T47D (cell line): ENCODE data around the gene RAB3C.
"Not testable (repeated sequence)": the region's sequence is repeated elsewhere in the genome, so short reads cannot be mapped to it uniquely, and the experiment has no call there.

Experiments used
- DNase-seq, 2 experiments: peaks; one replicate each; pipeline versions ENCODE4 v3.0.0 to v3.0.0-alpha.2; 2011 to 2012; ENCODE audit warnings: low read depth in 1 of 2, low spot score in 1 of 2
- JUND ChIP-seq: IDR thresholded peaks from 2 replicates; pipeline ENCODE4 v1.6.1; 2012; ENCODE audit warnings: low read depth
- in situ Hi-C: cut with HindIII; loops from 2 replicates; pipeline ENCODE4 v1.10.0; 2016; ENCODE audit warnings: low sequenced_read_pairs, low pct_unique_long_range_greater_than_20kb

RAB3C gene

DNA sequence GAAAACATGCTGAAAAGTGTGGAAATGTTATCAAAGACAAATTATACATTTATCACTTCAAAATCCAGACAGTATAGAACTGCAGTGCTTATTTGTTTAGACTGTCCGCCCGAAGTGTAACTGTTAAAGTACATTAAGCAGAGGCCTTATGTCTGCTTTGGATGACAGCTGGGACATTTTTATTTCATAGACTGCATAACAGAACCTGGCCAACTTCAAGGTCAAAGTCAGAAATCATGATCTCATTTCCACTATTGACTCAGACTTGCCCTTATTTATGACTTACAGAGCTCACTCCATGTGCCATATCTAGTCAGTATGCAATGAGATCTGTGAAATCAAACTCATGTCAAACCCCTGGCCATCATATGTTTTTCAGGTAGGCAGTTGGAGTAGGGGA is 87.7 kb downstream of the RAB3C start:
- no peak for DNase-seq
- in situ Hi-C loops, result no loop called here
- TF ChIP-seq JUND, result no peak

DNA sequence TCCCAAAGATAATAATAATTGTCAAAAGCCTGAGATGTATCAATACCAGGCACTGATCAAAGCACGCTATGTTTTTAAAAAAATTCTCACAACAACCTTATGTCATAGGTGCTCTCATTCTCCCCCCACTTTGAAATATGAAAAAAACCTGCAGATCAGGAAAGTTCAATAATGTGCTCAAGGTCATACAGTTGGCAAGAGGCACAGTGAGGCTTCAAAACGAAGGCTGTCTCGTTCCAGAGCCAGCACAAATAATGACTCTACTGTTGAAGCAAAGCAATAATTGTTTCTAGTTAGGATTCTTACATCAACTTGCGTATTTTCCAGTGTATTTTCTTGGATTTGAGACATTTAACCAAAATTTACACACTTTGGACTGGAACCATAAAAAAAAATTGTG is 88.3 kb downstream of the RAB3C start:
- no peak for DNase-seq
- in situ Hi-C loops, result no loop called here
- no peak for TF ChIP-seq JUND

DNA sequence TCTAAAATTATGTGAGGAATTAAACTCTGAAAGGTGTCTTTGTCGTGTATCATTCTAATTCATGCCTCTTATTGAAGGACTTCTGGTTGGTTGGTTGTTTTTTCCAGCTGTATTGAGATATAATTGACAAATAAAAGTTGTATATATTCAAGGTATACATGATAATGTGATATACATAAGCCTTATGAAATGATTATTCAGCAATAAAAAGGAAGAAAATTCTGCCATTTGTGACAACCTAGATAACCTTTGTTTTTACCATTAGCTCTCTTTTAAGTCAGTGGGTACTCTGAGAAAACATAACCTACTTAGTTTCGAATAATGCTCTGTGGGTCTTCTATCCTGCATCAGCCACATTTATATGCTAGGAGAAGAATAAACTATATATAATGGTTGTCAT is 89.6 kb downstream of the RAB3C start:
- no peak for DNase-seq
- TF ChIP-seq JUND, result no peak
- in situ Hi-C loops, result no loop called here

DNA sequence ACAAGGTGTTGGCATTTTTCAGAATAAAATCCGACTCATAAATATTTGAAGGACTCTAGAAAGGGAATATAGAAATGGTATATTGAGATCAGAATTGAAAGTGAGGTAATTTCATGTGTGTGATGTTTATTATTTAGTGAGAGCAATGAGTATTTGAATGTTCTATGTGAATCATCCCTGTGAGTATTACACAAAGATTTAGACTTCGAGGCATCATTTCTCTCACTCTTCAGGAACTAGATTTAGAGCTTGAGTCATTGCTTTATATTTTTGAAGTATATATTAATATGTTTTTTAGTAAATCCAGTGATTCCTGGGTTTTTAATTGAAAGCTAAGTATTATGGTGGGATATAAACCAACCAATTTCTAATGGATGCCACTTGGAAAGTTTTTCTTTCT is 91.2 kb downstream of the RAB3C start:
- in situ Hi-C loops, result no loop called here
- DNase-seq, result no peak
- TF ChIP-seq JUND, result no peak

DNA sequence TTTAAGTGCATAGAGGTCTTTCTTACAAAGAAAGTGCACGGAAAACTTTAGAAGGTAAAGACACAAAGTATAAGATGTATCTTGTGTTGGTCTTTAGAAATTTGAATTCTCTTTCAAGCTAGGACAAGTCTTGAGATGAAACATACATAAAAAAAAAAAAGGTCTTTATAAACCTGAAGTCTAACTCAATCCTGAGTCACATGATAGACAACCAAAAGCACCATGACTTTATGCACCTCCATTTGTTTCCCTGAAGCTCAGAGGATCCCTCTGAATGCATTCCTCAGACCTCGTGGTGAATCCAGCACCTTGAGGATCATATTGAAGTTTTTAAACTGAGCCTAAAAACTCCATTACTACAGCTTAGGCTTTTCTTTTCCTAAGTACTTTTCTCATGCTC is 91.8 kb downstream of the RAB3C start:
- DNase-seq, result no peak
- in situ Hi-C loops, result no loop called here
- no peak for TF ChIP-seq JUND

DNA sequence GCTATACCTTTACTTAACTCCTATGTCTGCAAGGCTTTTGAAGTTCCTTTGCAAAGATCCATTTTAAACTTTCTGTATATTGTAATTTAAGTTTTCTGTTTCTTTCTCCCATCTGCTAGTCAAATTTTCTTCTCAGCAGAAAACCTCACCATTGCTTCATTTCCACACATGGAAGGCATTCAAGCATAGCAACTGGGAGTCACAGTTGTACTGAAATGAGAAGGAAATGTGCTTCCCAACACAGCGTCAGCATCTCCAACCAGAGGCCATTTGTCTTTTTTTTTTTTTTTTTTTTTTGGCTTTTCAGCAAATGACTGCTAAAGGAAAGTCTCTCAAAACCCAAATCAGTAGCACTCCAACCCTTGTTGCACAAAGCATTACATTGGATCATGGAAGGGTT is 92.5 kb downstream of the RAB3C start:
- in situ Hi-C loops, result no loop called here
- DNase-seq, result no peak
- no peak for TF ChIP-seq JUND

DNA sequence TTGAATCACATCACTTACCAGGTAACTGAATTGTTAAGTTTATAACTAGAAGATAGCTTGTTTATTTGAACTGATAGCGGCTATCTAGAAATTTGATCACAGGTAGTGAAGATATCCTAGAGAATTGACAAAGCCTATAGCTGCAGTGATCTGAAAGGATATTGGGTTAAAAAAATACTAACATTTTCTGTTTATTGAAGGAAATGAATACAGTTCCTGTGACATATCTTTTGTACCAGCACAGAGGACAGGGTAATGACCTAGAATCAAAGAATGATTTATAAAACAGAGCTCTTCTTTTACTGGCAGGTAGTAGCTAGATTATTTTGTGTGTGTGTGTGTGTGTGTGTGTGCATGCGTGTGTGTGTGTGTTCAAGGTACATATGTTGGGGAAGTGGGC is 94.8 kb downstream of the RAB3C start:
- in situ Hi-C loops, result no loop called here
- no peak for TF ChIP-seq JUND
- no peak for DNase-seq

DNA sequence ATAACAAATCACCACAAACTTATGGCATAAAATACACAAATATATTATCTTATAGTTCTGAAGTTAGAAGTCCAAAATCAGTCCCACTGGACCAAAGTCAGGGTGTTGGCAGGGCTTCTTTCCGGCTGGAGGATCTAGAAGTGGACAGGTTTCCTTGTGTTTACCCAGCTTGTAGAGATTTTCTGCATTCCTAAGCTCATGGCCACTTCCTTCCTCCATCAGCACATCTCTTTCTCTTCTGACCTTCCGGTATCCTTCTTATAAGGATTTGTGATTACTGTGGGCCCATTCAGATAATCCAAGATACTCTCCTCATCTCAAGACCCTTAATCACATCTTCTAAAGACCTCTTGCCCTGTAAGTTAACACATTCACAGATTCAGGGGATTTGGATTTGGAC is 97.6 kb downstream of the RAB3C start:
- TF ChIP-seq JUND, result no peak
- in situ Hi-C loops, result no loop called here
- no peak for DNase-seq

DNA sequence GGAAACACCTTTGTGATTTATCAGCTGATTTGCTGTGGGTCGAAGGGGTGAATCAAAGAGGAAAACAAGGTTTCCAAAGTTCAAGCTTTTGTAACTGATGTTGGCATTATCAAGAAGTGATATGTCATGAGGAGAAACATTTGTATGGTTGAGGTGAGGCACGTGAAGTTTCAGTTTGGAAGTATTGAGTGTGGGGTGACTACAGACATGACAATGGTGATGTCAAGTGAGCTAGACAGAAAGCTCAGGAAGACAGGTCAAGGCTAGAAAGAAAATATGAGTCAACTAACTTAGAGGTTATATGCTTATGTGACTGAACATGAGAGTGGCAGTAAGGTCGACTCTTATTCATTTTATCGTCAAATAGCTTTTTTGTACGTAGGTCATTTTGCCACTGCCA is 99.1 kb downstream of the RAB3C start:
- no peak for DNase-seq
- no peak for TF ChIP-seq JUND
- in situ Hi-C loops, result no loop called here

DNA sequence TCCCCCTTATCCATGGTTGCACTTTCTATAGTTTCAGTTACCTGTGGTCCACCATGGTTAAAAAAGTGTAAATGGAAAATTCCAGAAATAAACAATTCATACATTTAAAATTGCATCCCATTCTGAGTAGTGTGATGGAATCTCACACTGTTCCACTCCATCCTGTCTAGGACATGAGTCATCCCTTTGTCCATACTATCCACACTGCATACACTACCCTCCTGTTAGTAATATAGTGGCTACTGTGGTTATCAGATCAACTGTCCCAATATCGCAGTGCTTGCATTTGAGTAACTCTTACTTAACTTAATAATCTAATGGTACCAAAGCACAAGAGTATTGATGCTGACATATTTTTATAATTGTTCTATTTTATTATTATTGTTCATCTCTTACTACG is 100.7 kb downstream of the RAB3C start:
- TF ChIP-seq JUND, result no peak
- in situ Hi-C loops, result no loop called here
- no peak for DNase-seq

DNA sequence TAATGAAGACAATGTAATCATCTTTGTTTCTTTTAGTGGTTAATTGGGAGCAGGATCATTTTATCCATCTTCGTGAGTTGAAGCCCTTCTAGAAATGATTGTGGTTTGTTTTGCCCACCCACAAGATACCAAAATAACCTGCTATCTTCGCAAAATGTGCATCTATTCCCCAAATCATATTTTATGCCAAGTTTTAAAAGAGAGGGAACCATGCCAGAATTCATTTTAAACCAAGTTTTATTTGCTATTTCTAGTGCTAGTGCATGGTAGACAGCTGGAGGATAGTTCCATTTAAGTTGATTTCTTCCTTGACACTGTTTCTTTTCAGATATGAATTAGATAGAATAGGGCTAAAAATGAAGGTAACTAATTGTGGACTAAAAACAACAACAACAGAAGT is 104.2 kb downstream of the RAB3C start:
- in situ Hi-C loops, result no loop called here
- no peak for DNase-seq
- no peak for TF ChIP-seq JUND

DNA sequence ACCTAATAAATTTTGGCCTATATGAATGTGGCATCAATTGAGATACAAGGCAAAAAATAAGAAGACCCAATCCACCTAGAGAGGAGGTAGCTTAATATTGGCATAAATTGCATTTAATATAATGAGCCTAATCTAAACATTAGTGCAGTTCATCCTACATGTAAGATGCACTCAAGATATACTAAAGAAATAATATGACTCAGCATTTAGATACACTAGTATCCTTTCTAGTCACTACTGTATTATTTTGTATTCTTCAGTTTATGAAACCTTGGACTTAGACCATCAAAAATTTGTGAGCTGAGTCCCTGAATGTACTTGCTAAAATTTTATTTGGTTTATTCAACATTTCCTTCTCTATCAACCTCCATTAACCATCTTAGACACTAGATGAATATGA is 104.7 kb downstream of the RAB3C start:
- in situ Hi-C loops, result no loop called here
- no peak for TF ChIP-seq JUND
- no peak for DNase-seq

DNA sequence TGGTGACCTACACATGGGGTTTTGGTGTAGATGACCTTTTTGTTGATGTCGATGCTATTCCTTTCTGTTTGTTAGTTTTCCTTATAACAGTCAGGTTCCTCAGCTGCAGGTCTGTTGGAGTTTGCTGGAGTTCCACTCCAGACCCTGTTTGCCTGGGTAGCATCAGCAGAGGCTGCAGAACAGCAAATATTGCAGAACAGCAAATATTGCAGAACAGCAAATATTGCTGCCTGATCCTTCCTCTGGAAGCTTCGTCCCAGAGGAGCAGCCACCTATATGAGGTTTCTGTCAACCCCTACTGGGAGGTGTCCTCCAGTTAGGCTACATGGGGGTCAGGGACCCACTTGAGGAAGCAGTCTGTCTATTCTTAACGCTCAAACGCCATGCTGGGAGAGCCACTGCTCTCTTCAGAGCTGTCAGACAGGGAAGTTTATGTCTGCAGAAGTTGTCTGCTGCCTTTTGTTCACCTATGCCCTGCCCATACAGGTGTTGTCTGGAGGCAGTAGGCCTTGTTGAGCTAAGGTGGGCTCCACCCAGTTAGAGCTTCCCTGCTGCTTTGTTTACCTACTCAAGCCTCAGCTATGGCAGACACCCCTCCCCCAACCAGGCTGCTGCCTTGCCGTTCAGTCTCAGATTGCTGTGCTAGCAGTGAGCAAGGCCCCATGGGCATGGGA is 116.3 kb downstream of the RAB3C start:
- DNase-seq, in situ Hi-C loops: not testable (repeated sequence)

DNA sequence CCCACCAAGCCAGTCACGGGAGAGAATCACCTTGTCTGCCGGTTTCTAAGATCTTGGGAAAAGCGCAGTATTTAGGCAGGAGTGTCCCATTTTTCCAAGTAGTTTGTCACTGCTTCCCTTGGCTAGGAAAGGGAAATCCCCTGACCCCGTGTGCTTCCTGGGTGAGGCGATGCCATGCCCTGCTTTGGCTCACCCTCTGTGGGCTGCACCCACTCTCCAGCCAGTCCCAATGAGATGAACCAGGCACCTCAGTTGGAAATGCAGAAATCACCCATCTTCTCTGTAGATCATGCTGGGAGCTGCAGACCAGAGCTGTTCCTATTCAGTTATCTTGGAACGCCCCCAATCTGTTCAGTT is 116.9 kb downstream of the RAB3C start:
- in situ Hi-C loops, result no loop called here
- no peak for TF ChIP-seq JUND
- no peak for DNase-seq

DNA sequence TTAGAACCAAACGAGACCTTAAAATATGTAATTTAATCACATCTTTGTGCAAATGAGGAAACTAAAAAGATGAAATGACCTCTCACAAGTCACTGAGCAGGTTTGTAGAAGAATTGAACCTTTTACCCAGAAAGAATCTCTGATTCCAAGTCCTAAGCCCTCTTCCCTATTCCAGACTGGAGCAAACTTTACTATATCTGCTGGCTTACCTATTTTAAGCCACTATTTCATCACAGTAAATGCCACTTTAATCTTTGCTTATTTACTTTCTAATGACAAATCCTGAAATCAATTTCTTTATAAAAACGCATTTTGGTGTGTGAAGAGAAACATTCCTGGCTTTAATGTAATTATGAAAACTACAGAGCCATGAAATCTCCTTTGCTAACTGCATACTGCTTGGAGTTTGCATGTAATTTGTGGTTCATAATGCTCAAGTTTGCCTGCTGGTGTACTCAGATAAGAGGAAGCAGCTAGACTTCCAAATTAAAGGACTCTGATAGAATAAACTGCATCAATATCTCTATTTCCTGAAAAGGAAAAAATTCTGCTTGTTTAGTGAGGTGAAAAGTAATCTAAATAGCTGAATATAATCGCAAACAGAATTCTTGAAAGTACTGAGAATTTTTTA is 121.2 kb downstream of the RAB3C start:
- in situ Hi-C loops, result no loop called here
- no peak for DNase-seq
- no peak for TF ChIP-seq JUND
